ENCODE measurements around the gene DAP. TPM values are rescaled to one million over a fixed set of nuclear protein-coding genes. Genes with fewer than 3 reads are reported as not detected.

The DAP gene
- total and polyA plus RNA-seq, 2 donors from 2014 or later, result 123 to 133 TPM

DNA sequence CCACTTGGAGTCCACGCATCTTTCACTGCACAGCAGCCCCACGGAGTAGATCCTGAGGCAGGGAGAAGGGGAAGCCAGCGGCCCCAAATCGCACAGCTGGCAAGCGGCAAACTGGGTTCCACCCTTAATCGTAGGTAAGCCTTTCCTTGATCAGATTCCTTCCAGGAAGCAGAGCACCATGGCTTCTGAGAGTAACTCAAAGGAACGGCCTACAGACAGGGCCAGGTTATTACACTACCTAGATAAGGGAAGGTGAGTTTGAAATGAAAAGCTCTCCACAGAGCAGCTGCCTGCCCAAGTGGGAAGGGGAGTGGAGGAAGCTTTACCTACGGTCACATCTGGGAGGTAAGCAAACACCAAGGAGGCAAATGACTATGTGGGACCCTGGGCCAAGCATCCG is 7.9 kb downstream of the DAP start:
- Histone ChIP-seq H3K9ac (ENCODE audit: low read length in 3 of 3) (no peak overlapping the region), H3K4me1 (ENCODE audit: control insufficient read depth in 2 of 3, insufficient read depth in 2 of 3, low read depth in 1 of 3, low read length in 3 of 3) (peaks cover 0 to 7% (median 7%) of the 10 kb centered on the region in 3 donors), H3K27ac (ENCODE audit: low read depth in 2 of 2, low read length in 2 of 2) (no peak overlapping the region), H3K4me3 (ENCODE audit: low read length in 3 of 3) (no peak overlapping the region), H3K9me3 (ENCODE audit: control insufficient read depth in 2 of 3, insufficient read depth in 1 of 3, low read length in 3 of 3) (no peaks in the 10 kb centered on the region), H3K27me3 (ENCODE audit: control insufficient read depth, insufficient read depth, low read length) (no peaks in the 10 kb centered on the region), H3K36me3 (ENCODE audit: control insufficient read depth in 2 of 3, insufficient read depth in 3 of 3, low read length in 3 of 3) (peaks cover 0 to 6% (median 0%) of the 10 kb centered on the region in 3 donors)
- no peak for TF ChIP-seq CTCF (IDR thresholded peaks at IDR 0.05; ENCODE audit: borderline replicate concordance, extremely low read depth, insufficient read depth)
- no peak for DNase-seq
- intact Hi-C loops (cut with DNase I), result no loop called here
- FAIRE-seq, result no peak

DNA sequence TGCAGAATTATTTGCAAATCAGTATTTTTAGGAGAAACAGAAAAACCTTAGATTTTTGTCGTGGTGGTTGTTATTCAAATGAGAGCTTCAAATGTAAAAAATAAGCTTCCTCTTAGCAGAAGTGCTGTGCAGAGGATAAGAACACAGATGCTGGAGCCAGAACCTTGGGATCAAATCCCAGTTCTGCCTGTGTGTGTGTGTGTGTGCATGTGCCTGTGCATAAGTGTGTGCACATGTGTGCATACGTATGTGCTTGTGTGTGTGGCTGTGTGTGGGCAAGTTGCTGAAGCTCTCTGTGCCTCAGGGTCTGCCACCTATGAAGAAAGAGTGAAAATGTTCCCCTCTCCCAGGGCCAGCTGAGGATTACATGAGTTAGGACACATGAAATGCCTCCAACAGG is 8.6 kb downstream of the DAP start:
- TF ChIP-seq CTCF (IDR thresholded peaks at IDR 0.05; ENCODE audit: borderline replicate concordance, extremely low read depth, insufficient read depth), result no peak
- H3K27me3 ChIP-seq (ENCODE audit: control insufficient read depth, insufficient read depth, low read length), result no peaks in the 10 kb centered on the region
- H3K9ac ChIP-seq (ENCODE audit: low read length in 3 of 3), result no peak overlapping the region
- FAIRE-seq (no peak), DNase-seq (no peak)
- H3K4me3 ChIP-seq (ENCODE audit: low read length in 3 of 3), result no peak overlapping the region
- H3K9me3 ChIP-seq (ENCODE audit: control insufficient read depth in 2 of 3, insufficient read depth in 1 of 3, low read length in 3 of 3), result no peaks in the 10 kb centered on the region
- intact Hi-C loops (cut with DNase I), result no loop called here
- peaks cover 0 to 12% (median 8%) of the 10 kb centered on the region in 3 donors for H3K4me1 ChIP-seq (ENCODE audit: control insufficient read depth in 2 of 3, insufficient read depth in 2 of 3, low read depth in 1 of 3, low read length in 3 of 3)
- no peak overlapping the region for H3K27ac ChIP-seq (ENCODE audit: low read depth in 2 of 2, low read length in 2 of 2)
- peaks cover 0 to 6% (median 0%) of the 10 kb centered on the region in 3 donors for H3K36me3 ChIP-seq (ENCODE audit: control insufficient read depth in 2 of 3, insufficient read depth in 3 of 3, low read length in 3 of 3)

GRCh38 chr5:10750909-10751308 is 10.1 kb downstream of the DAP start:
- H3K9ac ChIP-seq (ENCODE audit: low read length in 3 of 3), result no peak overlapping the region
- FAIRE-seq (no peak), DNase-seq (no peak)
- H3K27ac ChIP-seq (ENCODE audit: low read depth in 2 of 2, low read length in 2 of 2), result no peak overlapping the region
- H3K36me3 ChIP-seq (ENCODE audit: control insufficient read depth in 2 of 3, insufficient read depth in 3 of 3, low read length in 3 of 3), result peaks cover 0 to 9% (median 4%) of the 10 kb centered on the region in 3 donors
- H3K4me1 ChIP-seq (ENCODE audit: control insufficient read depth in 2 of 3, insufficient read depth in 2 of 3, low read depth in 1 of 3, low read length in 3 of 3), result peaks cover 0 to 23% (median 19%) of the 10 kb centered on the region in 3 donors
- intact Hi-C loops (cut with DNase I), result no loop called here
- H3K27me3 ChIP-seq (ENCODE audit: control insufficient read depth, insufficient read depth, low read length), result no peaks in the 10 kb centered on the region
- no peak for TF ChIP-seq CTCF (IDR thresholded peaks at IDR 0.05; ENCODE audit: borderline replicate concordance, extremely low read depth, insufficient read depth)
- H3K9me3 ChIP-seq (ENCODE audit: control insufficient read depth in 2 of 3, insufficient read depth in 1 of 3, low read length in 3 of 3), result no peaks in the 10 kb centered on the region
- H3K4me3 ChIP-seq (ENCODE audit: low read length in 3 of 3), result no peak overlapping the region
